GM10266 (cell line): ENCODE results near the gene THRSP.
"Not testable (repeated sequence)": the region's sequence is repeated elsewhere in the genome, so short reads cannot be mapped to it uniquely, and the experiment has no call there.

ENCODE experiments used
- DNase-seq: peaks from one replicate; pipeline ENCODE4 v3.0.0; 2012; ENCODE audit errors: extremely low spot score
- TF ChIP-seq, protein P1 (sequence below): IDR thresholded peaks from 2 replicates; pipeline ENCODE4 v1.5.1; 2012; ENCODE audit warnings: mild to moderate bottlenecking, low read depth; ENCODE audit not compliant: control insufficient read depth, insufficient read depth; ENCODE audit errors: missing control alignments

Gene THRSP

DNA sequence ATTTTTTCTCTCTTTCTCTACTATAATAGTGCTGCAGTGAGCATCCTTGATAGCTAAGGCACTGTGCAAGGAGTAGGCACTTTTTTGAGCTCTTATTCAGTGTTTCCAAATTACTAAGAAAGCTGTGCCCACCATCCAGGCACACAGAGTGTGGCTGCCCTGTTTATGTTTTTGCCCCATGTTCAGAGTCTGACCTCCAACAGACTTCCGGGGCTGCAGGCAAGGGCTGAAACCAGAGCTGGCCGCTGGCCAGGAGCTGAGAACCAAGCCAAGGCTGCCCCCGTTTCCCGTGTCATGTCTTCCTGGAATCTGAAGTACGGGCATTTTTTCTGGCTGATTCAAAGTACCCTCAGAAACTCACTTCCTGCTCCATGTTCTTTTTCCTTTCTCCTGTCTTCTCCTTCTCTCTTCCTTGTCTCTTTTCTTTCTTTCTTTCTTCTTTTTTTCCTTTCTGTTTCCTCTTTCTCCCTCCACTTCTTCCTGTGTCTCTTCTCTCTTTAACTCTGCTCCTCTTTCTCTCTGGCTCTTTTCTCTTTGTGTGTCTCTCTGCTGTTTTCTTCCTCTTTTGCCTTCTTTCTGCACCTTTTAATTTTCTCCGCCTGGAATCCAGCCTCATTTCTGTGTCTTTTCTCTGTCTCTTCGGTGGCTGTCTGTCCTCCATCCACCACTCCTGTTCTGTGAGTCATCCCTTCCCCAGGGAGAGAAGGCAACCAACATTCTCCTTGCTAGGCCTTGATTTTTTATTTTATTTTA is 23.6 kb upstream of the THRSP start:
- DNase-seq: peak; percentile 66
- TF ChIP-seq, protein P1, sequence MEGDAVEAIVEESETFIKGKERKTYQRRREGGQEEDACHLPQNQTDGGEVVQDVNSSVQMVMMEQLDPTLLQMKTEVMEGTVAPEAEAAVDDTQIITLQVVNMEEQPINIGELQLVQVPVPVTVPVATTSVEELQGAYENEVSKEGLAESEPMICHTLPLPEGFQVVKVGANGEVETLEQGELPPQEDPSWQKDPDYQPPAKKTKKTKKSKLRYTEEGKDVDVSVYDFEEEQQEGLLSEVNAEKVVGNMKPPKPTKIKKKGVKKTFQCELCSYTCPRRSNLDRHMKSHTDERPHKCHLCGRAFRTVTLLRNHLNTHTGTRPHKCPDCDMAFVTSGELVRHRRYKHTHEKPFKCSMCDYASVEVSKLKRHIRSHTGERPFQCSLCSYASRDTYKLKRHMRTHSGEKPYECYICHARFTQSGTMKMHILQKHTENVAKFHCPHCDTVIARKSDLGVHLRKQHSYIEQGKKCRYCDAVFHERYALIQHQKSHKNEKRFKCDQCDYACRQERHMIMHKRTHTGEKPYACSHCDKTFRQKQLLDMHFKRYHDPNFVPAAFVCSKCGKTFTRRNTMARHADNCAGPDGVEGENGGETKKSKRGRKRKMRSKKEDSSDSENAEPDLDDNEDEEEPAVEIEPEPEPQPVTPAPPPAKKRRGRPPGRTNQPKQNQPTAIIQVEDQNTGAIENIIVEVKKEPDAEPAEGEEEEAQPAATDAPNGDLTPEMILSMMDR: no peak

DNA sequence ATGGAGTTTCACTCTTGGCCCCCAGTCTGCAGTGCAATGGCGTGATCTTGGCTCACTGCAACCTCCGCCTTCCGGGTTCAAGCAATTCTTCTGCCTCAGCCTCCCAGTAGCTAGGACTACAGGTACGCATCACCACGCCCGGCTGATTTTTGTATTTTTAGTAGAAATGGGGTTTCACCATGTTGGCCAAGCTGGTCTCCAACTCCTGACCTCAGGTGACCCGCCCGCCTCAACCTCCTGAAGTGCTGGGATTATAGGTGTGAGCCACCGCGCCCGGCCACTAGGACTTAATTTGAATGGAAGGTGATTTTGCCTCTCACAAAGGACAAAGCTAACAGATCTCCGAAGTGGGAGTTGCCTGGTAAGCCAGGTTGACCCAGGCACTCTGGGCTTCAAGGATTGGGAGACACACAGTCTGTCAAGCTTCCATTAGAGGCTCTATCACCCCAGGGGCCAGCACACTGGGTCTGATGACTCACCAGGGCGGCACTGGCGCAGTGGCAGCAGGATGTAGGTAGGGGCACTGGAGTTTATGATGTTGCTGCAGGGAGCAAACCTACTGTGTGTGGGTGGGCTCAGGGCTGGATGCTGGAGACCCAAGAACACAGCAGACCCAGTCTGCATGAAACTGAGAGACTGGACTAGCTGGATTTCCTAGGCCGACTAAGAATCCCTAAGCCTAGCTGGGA is 22.8 kb upstream of the THRSP start:
- no peak for DNase-seq
- TF ChIP-seq, protein P1: no peak

DNA sequence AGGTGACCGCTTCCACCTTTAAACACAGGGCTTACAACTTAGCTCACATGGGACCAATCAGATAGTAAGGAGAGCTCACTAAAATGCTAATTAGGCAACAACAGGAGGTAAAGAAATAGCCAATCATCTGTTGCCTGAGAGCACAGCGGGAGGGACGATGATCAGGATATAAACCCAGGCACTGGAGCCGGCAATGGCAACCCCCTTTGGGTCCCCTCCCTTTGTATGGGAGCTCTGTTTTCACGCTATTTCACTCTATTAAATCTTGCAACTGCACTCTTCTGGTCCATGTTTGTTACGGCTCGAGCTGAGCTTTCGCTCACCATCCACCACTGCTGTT is 22.3 kb upstream of the THRSP start:
- DNase-seq: not testable (repeated sequence)

DNA sequence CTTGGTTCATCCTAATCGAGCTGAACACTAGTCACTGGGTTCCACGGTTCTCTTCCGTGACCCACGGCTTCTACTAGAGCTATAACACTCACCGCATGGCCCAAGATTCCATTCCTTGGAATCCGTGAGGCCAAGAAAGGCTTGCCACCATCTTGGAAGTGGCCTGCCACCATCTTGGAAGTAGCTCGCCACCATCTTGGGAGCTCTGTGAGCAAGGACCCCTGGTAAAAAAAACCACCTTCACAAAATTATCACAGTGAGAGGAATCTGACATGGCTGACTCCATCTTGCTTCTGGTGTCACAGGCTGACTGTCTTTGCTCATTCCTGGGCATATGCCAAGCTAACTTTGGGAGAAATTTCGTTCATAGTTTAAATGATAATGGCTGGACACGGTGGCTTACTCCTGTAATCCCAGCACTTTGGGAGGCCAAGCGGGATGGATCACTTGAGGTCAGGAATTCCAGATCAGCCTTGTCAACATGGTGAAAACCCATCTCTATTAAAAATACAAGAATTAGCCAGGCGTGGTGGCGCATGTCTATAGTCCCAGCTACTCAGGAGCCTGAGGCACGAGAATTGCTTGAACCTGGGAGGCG is 21.7 kb upstream of the THRSP start:
- TF ChIP-seq, protein P1: no peak
- DNase-seq: no peak

DNA sequence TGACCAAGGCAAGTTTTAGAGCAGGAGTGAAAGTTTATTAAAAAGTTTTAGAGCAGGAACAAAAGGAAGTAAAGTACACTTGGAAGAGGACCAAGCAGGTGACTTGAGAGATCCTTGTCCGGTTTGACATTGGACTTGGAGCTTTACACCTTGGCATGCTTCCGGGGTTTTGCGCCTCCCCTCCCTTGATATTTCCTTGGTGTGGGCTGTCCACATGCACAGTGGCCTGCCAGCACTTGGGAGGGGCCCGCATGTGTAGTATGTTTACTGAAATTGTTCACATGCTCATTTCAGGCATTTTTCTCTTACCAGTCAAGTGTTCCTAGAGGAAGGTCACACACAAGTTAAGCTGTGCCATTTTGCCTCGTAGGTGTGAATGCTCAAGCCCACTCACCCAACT is 19.0 kb upstream of the THRSP start:
- no peak for DNase-seq
- TF ChIP-seq, protein P1: no peak

DNA sequence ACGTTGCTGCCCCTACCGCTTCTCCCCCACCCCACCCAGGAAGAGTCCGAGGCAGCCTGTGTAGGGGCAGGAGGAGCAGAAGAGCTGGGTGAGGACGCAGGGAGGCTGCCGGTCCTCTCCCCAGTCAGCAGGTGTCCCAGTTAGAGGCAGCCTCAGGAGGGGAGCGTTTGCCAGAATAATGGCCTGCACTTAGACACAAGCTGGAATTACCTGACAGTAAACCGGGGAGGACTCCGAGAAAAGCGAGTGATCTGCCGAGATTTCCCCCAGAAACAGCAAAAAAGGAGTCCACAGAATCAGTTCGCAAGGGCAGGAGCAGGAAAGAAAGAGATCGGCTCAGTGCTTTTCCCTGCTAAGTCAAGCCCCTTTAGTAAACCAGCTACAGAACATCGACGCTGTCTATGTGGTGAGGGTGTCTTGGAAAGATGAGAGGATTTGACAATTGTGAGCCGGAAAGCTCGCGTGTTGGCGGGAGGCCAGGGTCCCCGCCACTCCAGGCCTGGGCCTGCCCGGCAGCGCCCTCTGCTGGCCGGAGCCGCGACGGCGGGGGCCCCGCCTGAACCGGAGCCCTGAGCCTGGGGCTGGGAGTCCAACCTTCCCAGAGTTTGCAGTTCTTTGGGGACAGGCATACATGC is 17.7 kb upstream of the THRSP start:
- DNase-seq: peak; percentile 85
- TF ChIP-seq, protein P1: peak; percentile 99

DNA sequence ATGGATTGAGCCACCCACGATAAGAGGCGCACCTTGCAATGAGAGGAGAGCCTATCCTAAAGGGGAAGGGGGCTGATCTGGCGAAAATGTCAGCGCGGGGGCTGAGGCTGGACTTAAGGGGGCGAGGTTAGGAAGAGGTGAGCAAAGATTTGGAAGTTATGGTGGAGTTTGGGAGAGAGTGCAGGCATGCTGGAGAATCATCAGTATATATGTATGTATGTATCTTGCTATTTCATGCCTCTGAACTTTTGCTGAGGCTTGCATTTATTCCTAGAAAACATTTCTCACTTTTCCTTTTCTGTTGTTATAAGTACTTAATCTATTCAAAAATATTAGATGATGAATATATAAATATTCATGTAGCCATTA is 17.2 kb upstream of the THRSP start:
- no peak for DNase-seq
- TF ChIP-seq, protein P1: no peak
